MCF 10A (cell line): ENCODE data around the gene PIK3CD. TPM values are rescaled to one million over a fixed set of nuclear protein-coding genes. Genes with fewer than 3 reads are reported as not detected.

Experiments used
- BruUV-seq: library from RNA; stranded (reverse); fragments of 400-500 nt; replicated peaks from 2 replicates; lab custom pipeline; 2021; lab: Mats Ljungman, UMichigan
- CTCF ChIA-PET: fragments of 300-600 bp; sonication (Branson Sonifier 250); formaldehyde crosslinking; extraction: SDS; loops from one replicate; lab custom pipeline; 2021; ENCODE audit warnings: antibody characterized with exemption, inconsistent platforms; lab: Yijun Ruan, JAX
- POLR2A ChIA-PET: fragments of 300-600, 350-650 bp; sonication (Branson Sonifier 250); formaldehyde crosslinking; extraction: SDS; loops from one replicate; lab custom pipeline; 2020; ENCODE audit warnings: antibody characterized with exemption, inconsistent platforms; lab: Yijun Ruan, JAX
- DNase-seq: peaks from one replicate; pipeline ENCODE4 v3.0.0-alpha.2; 2018; ENCODE audit not compliant: unreplicated experiment
- H3K27ac Mint-ChIP-seq: one replicate; pipeline ENCODE4 v1.8.0; 2022; ENCODE audit warnings: mild to moderate bottlenecking, low read depth, mixed read lengths; ENCODE audit not compliant: unreplicated experiment
- H3K27me3 Mint-ChIP-seq: one replicate; pipeline ENCODE4 v1.8.0; 2022; ENCODE audit warnings: mixed read lengths; ENCODE audit not compliant: insufficient read depth, unreplicated experiment
- H3K36me3 Mint-ChIP-seq: one replicate; pipeline ENCODE4 v1.8.0; 2022; ENCODE audit warnings: mild to moderate bottlenecking, moderate library complexity, mixed read lengths; ENCODE audit not compliant: insufficient read depth, unreplicated experiment
- H3K4me1 Mint-ChIP-seq: one replicate; pipeline ENCODE4 v1.8.0; 2022; ENCODE audit warnings: mixed read lengths; ENCODE audit not compliant: insufficient read depth, unreplicated experiment
- H3K4me3 Mint-ChIP-seq: one replicate; pipeline ENCODE4 v1.8.0; 2022; ENCODE audit warnings: mild to moderate bottlenecking, moderate library complexity, mixed read lengths; ENCODE audit not compliant: unreplicated experiment
- H3K9me3 Mint-ChIP-seq: one replicate; pipeline ENCODE4 v1.8.0; 2022; ENCODE audit warnings: mixed read lengths; ENCODE audit not compliant: unreplicated experiment
- intact Hi-C: fragments of 100-400 bp; cut with micrococcal nuclease; formaldehyde crosslinking; loops from 2 replicates; pipeline ENCODE4 v1.14.1; 2022
- total RNA-seq: library from RNA; stranded (reverse); gene quantifications from 2 replicates; pipeline ENCODE4 v1.2.3, GENCODE V29; 2022
- TF ChIP-seq, protein P1 (sequence below): fragments of 200-600 bp; IDR thresholded peaks from one replicate; pipeline ENCODE4 v1.8.0; 2022; ENCODE audit warnings: antibody characterized with exemption, mild to moderate bottlenecking; ENCODE audit not compliant: unreplicated experiment

PIK3CD gene
- total RNA-seq, 1 experiment from 2014 or later = 7.0 TPM

DNA sequence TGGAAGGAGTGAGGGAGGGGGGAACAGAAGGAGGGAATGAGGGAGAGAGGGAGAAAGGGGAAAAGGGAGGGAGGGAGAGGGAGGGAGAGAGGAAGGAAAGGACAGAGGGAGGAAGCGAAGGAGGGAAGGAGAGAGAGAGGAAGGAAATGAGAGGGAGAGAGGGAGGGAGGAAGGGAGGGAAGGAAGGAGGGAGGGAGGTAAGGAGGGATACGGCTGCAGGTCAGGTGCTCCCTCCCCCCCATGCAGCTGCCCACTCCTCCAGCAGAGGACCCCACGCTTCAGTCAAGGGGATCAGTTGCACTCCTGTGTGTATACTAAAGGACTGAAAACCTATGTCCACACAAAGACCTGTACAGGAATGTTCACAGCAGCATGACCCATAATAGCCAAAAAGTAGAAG is 117.5 kb downstream of the PIK3CD start:
- ChIA-PET CTCF (no interaction called here), POLR2A (no interaction called here)
- no peaks in the 10 kb centered on the region for H3K9me3 Mint-ChIP-seq
- BruUV-seq = no TSS peak
- TF ChIP-seq, protein P1, sequence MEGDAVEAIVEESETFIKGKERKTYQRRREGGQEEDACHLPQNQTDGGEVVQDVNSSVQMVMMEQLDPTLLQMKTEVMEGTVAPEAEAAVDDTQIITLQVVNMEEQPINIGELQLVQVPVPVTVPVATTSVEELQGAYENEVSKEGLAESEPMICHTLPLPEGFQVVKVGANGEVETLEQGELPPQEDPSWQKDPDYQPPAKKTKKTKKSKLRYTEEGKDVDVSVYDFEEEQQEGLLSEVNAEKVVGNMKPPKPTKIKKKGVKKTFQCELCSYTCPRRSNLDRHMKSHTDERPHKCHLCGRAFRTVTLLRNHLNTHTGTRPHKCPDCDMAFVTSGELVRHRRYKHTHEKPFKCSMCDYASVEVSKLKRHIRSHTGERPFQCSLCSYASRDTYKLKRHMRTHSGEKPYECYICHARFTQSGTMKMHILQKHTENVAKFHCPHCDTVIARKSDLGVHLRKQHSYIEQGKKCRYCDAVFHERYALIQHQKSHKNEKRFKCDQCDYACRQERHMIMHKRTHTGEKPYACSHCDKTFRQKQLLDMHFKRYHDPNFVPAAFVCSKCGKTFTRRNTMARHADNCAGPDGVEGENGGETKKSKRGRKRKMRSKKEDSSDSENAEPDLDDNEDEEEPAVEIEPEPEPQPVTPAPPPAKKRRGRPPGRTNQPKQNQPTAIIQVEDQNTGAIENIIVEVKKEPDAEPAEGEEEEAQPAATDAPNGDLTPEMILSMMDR = no peak
- peaks cover 6% of the 10 kb centered on the region for H3K4me1 Mint-ChIP-seq
- no peak overlapping the region for H3K27ac Mint-ChIP-seq
- H3K36me3 Mint-ChIP-seq = peaks cover 39% of the 10 kb centered on the region
- H3K27me3 Mint-ChIP-seq = no peaks in the 10 kb centered on the region
- intact Hi-C loops = no loop called here
- H3K4me3 Mint-ChIP-seq = no peak overlapping the region
- DNase-seq = no peak

DNA sequence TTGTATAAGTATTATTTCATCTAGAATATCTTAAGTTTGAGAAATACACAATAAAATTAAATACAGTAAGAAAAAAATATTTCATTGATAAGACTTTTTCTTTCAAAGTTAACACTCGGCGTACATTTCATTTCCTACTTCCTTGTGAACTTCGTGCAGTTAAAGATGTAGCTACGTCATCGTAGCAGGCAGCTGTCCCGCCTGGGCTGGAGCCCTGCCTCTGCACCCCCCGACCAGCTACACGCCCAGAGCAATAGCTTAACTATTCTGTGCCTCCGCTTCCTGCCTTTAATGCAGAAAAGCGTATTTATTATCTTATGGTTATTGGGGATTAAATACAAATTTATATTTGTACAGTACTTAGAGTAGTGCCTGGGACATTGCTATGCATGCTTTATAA is 118.8 kb downstream of the PIK3CD start:
- intact Hi-C loops = no loop called here
- ChIA-PET POLR2A (no interaction called here), CTCF (interaction anchor here (0.6 kb wide), 1 partner anchor 103 kb away, joined by 3 read pairs; no protein-coding TSS in a partner anchor)
- peaks cover 6% of the 10 kb centered on the region for H3K4me1 Mint-ChIP-seq
- DNase-seq = no peak
- peaks cover 39% of the 10 kb centered on the region for H3K36me3 Mint-ChIP-seq
- H3K4me3 Mint-ChIP-seq = no peak overlapping the region
- H3K27ac Mint-ChIP-seq = no peak overlapping the region
- TSS peak; percentile 16 for BruUV-seq
- TF ChIP-seq, protein P1 = no peak
- H3K27me3 Mint-ChIP-seq = no peaks in the 10 kb centered on the region
- no peaks in the 10 kb centered on the region for H3K9me3 Mint-ChIP-seq

DNA sequence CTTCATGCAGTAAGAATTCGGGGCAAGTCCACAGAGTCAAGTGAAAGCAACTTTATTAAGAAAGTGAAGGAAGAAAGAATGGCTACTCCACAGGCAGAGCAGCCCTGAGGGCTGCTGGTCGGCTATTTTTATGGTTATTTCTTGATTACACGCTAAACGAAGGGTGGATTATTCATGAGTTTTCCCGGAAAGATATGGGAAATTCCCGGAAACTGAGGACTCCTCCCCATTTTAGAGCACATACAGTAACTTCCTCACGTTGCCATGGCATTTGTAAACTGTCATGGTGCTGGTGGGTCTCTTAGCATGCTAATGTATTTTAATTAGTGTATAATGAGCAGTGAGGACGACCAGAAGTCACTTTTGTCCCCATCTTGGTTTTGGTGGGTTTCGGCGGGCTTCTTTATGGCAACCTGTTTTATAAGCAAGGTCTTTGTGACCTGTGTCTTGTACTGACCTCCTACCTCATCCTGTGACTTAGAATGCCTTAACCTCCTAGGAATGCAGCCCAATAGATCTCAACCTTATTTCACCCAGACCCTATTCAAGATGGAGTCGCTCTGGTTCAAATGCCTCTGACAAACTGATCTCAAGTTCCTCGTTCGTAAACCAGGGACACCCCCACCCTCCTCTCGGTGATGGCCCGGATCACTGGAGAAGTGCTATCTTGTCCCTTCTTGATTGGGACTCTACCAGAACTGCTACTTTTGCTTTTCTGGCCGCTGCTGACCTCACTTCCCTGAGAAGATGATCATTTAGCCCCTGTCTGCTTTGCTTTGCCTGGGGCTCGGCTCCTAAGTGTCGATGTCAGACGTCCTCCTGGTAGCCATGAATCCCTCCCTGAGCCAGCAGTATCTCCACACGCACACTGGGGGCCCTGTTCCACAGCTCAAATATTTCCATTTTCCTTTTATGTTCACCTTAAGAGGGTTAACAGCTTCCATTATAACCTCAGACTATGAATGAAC is 123.5 kb downstream of the PIK3CD start:
- ChIA-PET POLR2A (interaction anchor here (1.1 kb wide), 1 partner anchor 9 kb away, joined by 4 read pairs; no protein-coding TSS in a partner anchor), CTCF (interaction anchor here (0.6 to 2.5 kb wide), 4 partner anchors 9 to 149 kb away, joined by 3 to 7 read pairs (median 5); no protein-coding TSS in a partner anchor)
- no peaks in the 10 kb centered on the region for H3K4me1 Mint-ChIP-seq
- H3K4me3 Mint-ChIP-seq = no peak overlapping the region
- H3K27ac Mint-ChIP-seq = no peak overlapping the region
- no TSS peak for BruUV-seq
- no peaks in the 10 kb centered on the region for H3K27me3 Mint-ChIP-seq
- no peak for DNase-seq
- TF ChIP-seq, protein P1 = no peak
- H3K9me3 Mint-ChIP-seq = no peaks in the 10 kb centered on the region
- H3K36me3 Mint-ChIP-seq = peaks cover 30% of the 10 kb centered on the region
- intact Hi-C loops = no loop called here

DNA sequence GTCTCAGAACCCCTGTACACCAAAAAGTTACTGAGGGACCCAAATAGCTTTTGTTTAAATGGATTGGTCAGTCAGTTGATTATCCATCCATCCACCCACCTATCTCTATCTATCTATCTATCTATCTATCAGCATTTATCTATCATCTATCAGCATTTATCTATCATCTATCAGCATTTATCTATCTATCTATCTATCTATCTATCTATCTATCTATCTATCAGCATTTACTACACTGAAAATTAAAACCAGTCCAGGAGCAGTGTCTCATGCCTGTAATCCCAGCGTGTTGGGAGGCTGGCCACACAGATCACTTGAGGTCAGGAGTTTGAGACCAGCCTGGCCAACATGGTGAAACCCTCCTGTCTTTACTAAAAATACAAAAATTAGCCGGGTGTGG is 125.2 kb downstream of the PIK3CD start:
- no peaks in the 10 kb centered on the region for H3K4me1 Mint-ChIP-seq
- no peaks in the 10 kb centered on the region for H3K27me3 Mint-ChIP-seq
- no peaks in the 10 kb centered on the region for H3K9me3 Mint-ChIP-seq
- peaks cover 20% of the 10 kb centered on the region for H3K36me3 Mint-ChIP-seq
- H3K27ac Mint-ChIP-seq = no peak overlapping the region
- no peak overlapping the region for H3K4me3 Mint-ChIP-seq
- POLR2A ChIA-PET = interaction anchor here (0.7 to 1.6 kb wide), 3 partner anchors 10 to 28 kb away, joined by 3 to 4 read pairs (median 4); no protein-coding TSS in a partner anchor
- no TSS peak for BruUV-seq
- TF ChIP-seq, protein P1 = no peak
- DNase-seq = no peak
- CTCF ChIA-PET = interaction anchor here (0.6 to 2.5 kb wide), 5 partner anchors 9 to 1171 kb away, joined by 3 to 7 read pairs (median 3); no protein-coding TSS in a partner anchor
- intact Hi-C loops = no loop called here
